ENCODE measurements around the gene ZC3H7A.

GRCh38 chr16:11740567-11740966 lies 56.5 kb downstream of the ZC3H7A start:
- no peak for TF ChIP-seq GATA3 (IDR thresholded peaks at IDR 0.05; ENCODE audit: low read depth, low read length)
- no peak for TF ChIP-seq GATA2 (IDR thresholded peaks at IDR 0.05; ENCODE audit: low read depth, low read length)

Data from SH-SY5Y (cell line).